SU-DHL-6 (cell line): ENCODE measurements around the gene UPK1B.

Experiments used
- H2AFZ ChIP-seq: fragments of 200-600 bp; sonication (generic); 2 replicates; pipeline ENCODE4 v1.6.1; 2014; ENCODE audit warnings: low read depth, mild to moderate bottlenecking, moderate library complexity, mixed read lengths, antibody characterized with exemption, low read length; ENCODE audit not compliant: severe bottlenecking
- H3F3A ChIP-seq: fragments of 200-600 bp; shearing (Covaris generic); 2 replicates; pipeline ENCODE4 v1.6.0; 2016; ENCODE audit warnings: antibody characterized with exemption, mild to moderate bottlenecking; ENCODE audit not compliant: insufficient read depth
- H3K27ac ChIP-seq: fragments of 200-600 bp; sonication (generic); 2 replicates; pipeline ENCODE4 v1.5.1; 2016; ENCODE audit warnings: low read depth, mild to moderate bottlenecking, low read length, moderate library complexity, mixed read lengths
- H3K27me3 ChIP-seq: fragments of 200-600 bp; sonication (generic), shearing (Covaris generic); 2 replicates; pipeline ENCODE4 v1.6.0; 2014; ENCODE audit warnings: mild to moderate bottlenecking, low read length
- H3K36me3 ChIP-seq: fragments of 200-600 bp; sonication (generic); 2 replicates; pipeline ENCODE4 v1.6.1; 2014; ENCODE audit warnings: mild to moderate bottlenecking, low read length, mixed read lengths
- H3K4me2 ChIP-seq: fragments of 300-600, 200-600 bp; shearing (Covaris generic), sonication (generic); 2 replicates; pipeline ENCODE4 v1.6.0; 2014; ENCODE audit warnings: low read length, low read depth, mild to moderate bottlenecking; ENCODE audit not compliant: poor library complexity, severe bottlenecking
- H3K4me3 ChIP-seq: fragments of 200-600 bp; sonication (generic); 2 replicates; pipeline ENCODE4 v1.5.1; 2014; ENCODE audit warnings: antibody characterized with exemption, low read length, mild to moderate bottlenecking, mixed read lengths; ENCODE audit not compliant: insufficient read depth, poor library complexity, severe bottlenecking
- H3K79me2 ChIP-seq: fragments of 200-600 bp; sonication (generic); 2 replicates; pipeline ENCODE4 v1.6.1; 2014; ENCODE audit warnings: mild to moderate bottlenecking, low read length, moderate library complexity; ENCODE audit not compliant: insufficient read depth
- H3K9ac ChIP-seq: fragments of 200-600 bp; sonication (generic); 2 replicates; pipeline ENCODE4 v1.7.0; 2014; ENCODE audit warnings: mild to moderate bottlenecking, low read length
- H3K9me2 ChIP-seq: fragments of 200-600 bp; sonication (generic); replicated peaks from 2 replicates; pipeline ENCODE4 v1.6.1; 2014; ENCODE audit warnings: low read length; ENCODE audit not compliant: insufficient read depth
- H3K9me3 ChIP-seq: fragments of 200-600 bp; sonication (generic); 2 replicates; pipeline ENCODE4 v1.6.1; 2014; ENCODE audit warnings: low read length, mixed read lengths; ENCODE audit not compliant: insufficient read depth
- H4K20me1 ChIP-seq: fragments of 200-600 bp; sonication (generic); 2 replicates; pipeline ENCODE4 v1.6.1; 2014; ENCODE audit warnings: low read depth, mild to moderate bottlenecking, antibody characterized with exemption, low read length, moderate library complexity, mixed read lengths
- CTCF ChIP-seq: fragments of 200-600 bp; sonication (generic); IDR thresholded peaks from one replicate; pipeline ENCODE4 v1.5.1; 2017; ENCODE audit warnings: antibody characterized with exemption, mild to moderate bottlenecking, low read length, moderate library complexity; ENCODE audit not compliant: insufficient read depth, poor library complexity, severe bottlenecking
- EZH2phosphoT487 ChIP-seq: fragments of 200-600 bp; sonication (generic), shearing (Covaris generic); conservative IDR thresholded peaks from 2 replicates; pipeline ENCODE4 v1.6.1; 2018; ENCODE audit warnings: mild to moderate bottlenecking, antibody characterized with exemption, low read length, moderate library complexity, mixed read lengths

UPK1B gene

GRCh38 chr3:119170821-119171220 is 2.6 kb upstream of the UPK1B start:
- Histone ChIP-seq H3K27ac (no peak overlapping the region), H3K9ac (no peak overlapping the region), H3K36me3 (no peaks in the 10 kb centered on the region), H3K4me2 (no peak overlapping the region), H3F3A (no peaks in the 10 kb centered on the region), H3K9me2 (no peaks in the 10 kb centered on the region), H4K20me1 (no peaks in the 10 kb centered on the region), H3K9me3 (no peaks in the 10 kb centered on the region), H3K79me2 (no peaks in the 10 kb centered on the region), H3K4me3 (no peak overlapping the region), H2AFZ (no peak overlapping the region), H3K27me3 (no peaks in the 10 kb centered on the region)
- TF ChIP-seq CTCF, result no peak
- TF ChIP-seq EZH2phosphoT487, result no peak

- no peaks in the 10 kb centered on the region for H4K20me1 ChIP-seq
- H3F3A ChIP-seq, result no peaks in the 10 kb centered on the region
- no peak overlapping the region for H3K27ac ChIP-seq
- H3K79me2 ChIP-seq, result no peaks in the 10 kb centered on the region
- no peak for TF ChIP-seq CTCF
- no peak for TF ChIP-seq EZH2phosphoT487
- H3K9ac ChIP-seq, result no peak overlapping the region
- H3K9me3 ChIP-seq, result no peaks in the 10 kb centered on the region
- H2AFZ ChIP-seq, result no peak overlapping the region
- H3K27me3 ChIP-seq, result no peaks in the 10 kb centered on the region
- H3K9me2 ChIP-seq, result no peaks in the 10 kb centered on the region
- H3K4me3 ChIP-seq, result no peak overlapping the region
- H3K4me2 ChIP-seq, result no peak overlapping the region
- H3K36me3 ChIP-seq, result no peaks in the 10 kb centered on the region
Measured at GRCh38 chr3:119175872-119176756, 2.7 kb downstream of the UPK1B start.

GRCh38 chr3:119176778-119177177 is 3.4 kb downstream of the UPK1B start:
- Histone ChIP-seq H3K4me3 (no peak overlapping the region), H3K79me2 (no peaks in the 10 kb centered on the region), H3K9me2 (no peaks in the 10 kb centered on the region), H3K36me3 (no peaks in the 10 kb centered on the region), H3K4me2 (no peak overlapping the region), H4K20me1 (no peaks in the 10 kb centered on the region), H3K9me3 (no peaks in the 10 kb centered on the region), H2AFZ (no peak overlapping the region), H3K27ac (no peak overlapping the region), H3K9ac (no peak overlapping the region), H3K27me3 (no peaks in the 10 kb centered on the region), H3F3A (no peaks in the 10 kb centered on the region)
- no peak for TF ChIP-seq EZH2phosphoT487
- TF ChIP-seq CTCF, result no peak
